Measurements from ENCODE around the gene FUCA2.
A peak's percentile ranks its signal among the peaks of the same experiment; 100 is the strongest.
"Not testable (repeated sequence)": the region's sequence is repeated elsewhere in the genome, so short reads cannot be mapped to it uniquely, and the experiment has no call there.

The FUCA2 gene

GRCh38 chr6:143498428-143498827 is 13.1 kb downstream of the FUCA2 start:
- no peak for DNase-seq (ENCODE audit: low read depth)

GRCh38 chr6:143496974-143497373 is 14.5 kb downstream of the FUCA2 start:
- DNase-seq (ENCODE audit: low read depth) = no peak

GRCh38 chr6:143490775-143491174 is 20.7 kb downstream of the FUCA2 start:
- DNase-seq (ENCODE audit: low read depth) = no peak

GRCh38 chr6:143490244-143490643 is 21.3 kb downstream of the FUCA2 start:
- DNase-seq (ENCODE audit: low read depth) = no peak

GRCh38 chr6:143486752-143487151 is 24.8 kb downstream of the FUCA2 start:
- DNase-seq (ENCODE audit: low read depth) = no peak

GRCh38 chr6:143485967-143486366 is 25.6 kb downstream of the FUCA2 start:
- no peak for DNase-seq (ENCODE audit: low read depth)

GRCh38 chr6:143482593-143482992 is 28.9 kb downstream of the FUCA2 start:
- no peak for DNase-seq (ENCODE audit: low read depth)

- DNase-seq (ENCODE audit: low read depth) = no peak
Observed at GRCh38 chr6:143478479-143479062, 32.9 kb downstream of the FUCA2 start.

- DNase-seq (ENCODE audit: low read depth) = no peak
Observed at GRCh38 chr6:143476545-143476944, 35.0 kb downstream of the FUCA2 start.

GRCh38 chr6:143471822-143472221 is 39.7 kb downstream of the FUCA2 start:
- DNase-seq (ENCODE audit: low read depth) = no peak

GRCh38 chr6:143468823-143469222 is 42.7 kb downstream of the FUCA2 start:
- not testable (repeated sequence) for DNase-seq (ENCODE audit: low read depth)

GRCh38 chr6:143468026-143468425 is 43.5 kb downstream of the FUCA2 start:
- DNase-seq (ENCODE audit: low read depth) = no peak

GRCh38 chr6:143465546-143465945 is 46.0 kb downstream of the FUCA2 start:
- DNase-seq (ENCODE audit: low read depth) = no peak

GRCh38 chr6:143457563-143458359 is 53.8 kb downstream of the FUCA2 start:
- DNase-seq (ENCODE audit: low read depth) = no peak

- DNase-seq (ENCODE audit: low read depth) = no peak
Observed at GRCh38 chr6:143451531-143451930, 60.0 kb downstream of the FUCA2 start.

- peak; percentile 61 for DNase-seq (ENCODE audit: low read depth)
Observed at GRCh38 chr6:143450453-143451371, 60.8 kb downstream of the FUCA2 start, which contains the start of the genes ADAT2 and PEX3. TSS of gene ADAT2 (minus strand) at chr6:143450695. CDS start at chr6:143450658, 37 bp downstream. TSS of gene PEX3 (plus strand) at chr6:143450805. CDS start at chr6:143451043, 238 bp downstream.

- DNase-seq (ENCODE audit: low read depth) = no peak
Observed at GRCh38 chr6:143449714-143450452, 61.6 kb downstream of the FUCA2 start.

- no peak for DNase-seq (ENCODE audit: low read depth)
Observed at GRCh38 chr6:143449082-143449713, 62.3 kb downstream of the FUCA2 start.

- DNase-seq (ENCODE audit: low read depth) = not testable (repeated sequence)
Observed at GRCh38 chr6:143447865-143448264, 63.7 kb downstream of the FUCA2 start.

Data from GM04503 (cell line).